Sigmoid colon (tissue), 7 donors: Measurements from ENCODE around the gene MOGAT1. TPM values are rescaled to one million over a fixed set of nuclear protein-coding genes. Genes with fewer than 3 reads are reported as not detected.

Source experiments
- DNase-seq: peaks from one replicate; pipeline ENCODE4 v3.0.0-alpha.2; 2019
- H3K27ac ChIP-seq, 4 donors: fragments of 200-600 bp; sonication (generic); one replicate each; pipeline ENCODE4 v1.5.1; 2016 to 2019; ENCODE audit warnings: mild to moderate bottlenecking in 1 of 4
- H3K27me3 ChIP-seq, 3 donors: fragments of 200-600 bp; sonication (generic); one replicate each; pipeline ENCODE4 v1.5.1; 2019; ENCODE audit warnings: mild to moderate bottlenecking in 1 of 3
- H3K36me3 ChIP-seq, 4 donors: fragments of 200-600 bp; sonication (generic); one replicate each; pipeline ENCODE4 v1.5.1; 2016 to 2019
- H3K4me1 ChIP-seq, 4 donors: fragments of 200-600 bp; sonication (generic); one replicate each; pipeline ENCODE4 v1.5.1; 2017 to 2019
- H3K4me3 ChIP-seq, 4 donors: fragments of 200-600 bp; sonication (generic); one replicate each; pipeline ENCODE4 v1.5.1; 2017 to 2019; ENCODE audit warnings: mild to moderate bottlenecking in 2 of 4, moderate library complexity in 1 of 4
- H3K9me3 ChIP-seq, 4 donors: fragments of 200-600 bp in 3 of 4; sonication (generic) in 3 of 4; one replicate each; pipeline versions ENCODE4 v1.5.1 to v1.6.1; 2013 to 2019
- EP300 ChIP-seq, 4 donors: sonication (generic); formaldehyde crosslinking; IDR thresholded peaks; one replicate each; pipeline ENCODE4 v1.6.1; 2017; ENCODE audit warnings: antibody characterized with exemption in 4 of 4
- POLR2A ChIP-seq, 2 donors: fragments of 450-650 bp; IDR thresholded peaks; one replicate each; pipeline ENCODE4 v1.6.1; 2016; ENCODE audit warnings: antibody characterized with exemption in 2 of 2, mild to moderate bottlenecking in 2 of 2, moderate library complexity in 2 of 2
- POLR2AphosphoS5 ChIP-seq, 4 donors: sonication (generic); formaldehyde crosslinking; IDR thresholded peaks; one replicate each; pipeline ENCODE4 v1.6.1; 2017; ENCODE audit warnings: antibody characterized with exemption in 4 of 4
- WGBS, 2 donors: extraction: QIAGEN DNeasy Blood & Tissue Kit; methylation state at CpG; one replicate each; pipeline ENCODE4 v1.1.7; 2013; 5-methylcytosine and 5-hydroxymethylcytosine counted together
- intact Hi-C: fragments of 100-400 bp; cut with DNase I; formaldehyde crosslinking; loops from one replicate; pipeline ENCODE4 v1.15.1; 2023
- polyA plus RNA-seq, 3 donors: library from polyadenylated mRNA; stranded (reverse); fragments of 200-250 nt; gene quantifications; one replicate each; pipeline ENCODE4 v1.2.3, GENCODE V29; 2013
- total RNA-seq, 4 donors: library from RNA; depleted of rRNA; stranded (reverse); fragments of >200 nt; gene quantifications; one replicate each; pipeline ENCODE4 v1.1.0, GENCODE V29; 2016
- TF ChIP-seq, protein P1 (sequence below), 4 experiments: fragments of 450-650 bp in 3 of 4; fragments of 200-600 bp in 1 of 4; IDR thresholded peaks; one replicate each; pipeline ENCODE4 v1.5.1; 2016 to 2019; ENCODE audit warnings: antibody characterized with exemption in 4 of 4, mild to moderate bottlenecking in 3 of 4, moderate library complexity in 2 of 4
- donor health status: healthy with polysubstance abuse.
- donor health status: Bipolar disorder and iron deficiency.
- donor health status: healthy.

MOGAT1 gene
- total and polyA plus RNA-seq, 7 donors: not detected

DNA sequence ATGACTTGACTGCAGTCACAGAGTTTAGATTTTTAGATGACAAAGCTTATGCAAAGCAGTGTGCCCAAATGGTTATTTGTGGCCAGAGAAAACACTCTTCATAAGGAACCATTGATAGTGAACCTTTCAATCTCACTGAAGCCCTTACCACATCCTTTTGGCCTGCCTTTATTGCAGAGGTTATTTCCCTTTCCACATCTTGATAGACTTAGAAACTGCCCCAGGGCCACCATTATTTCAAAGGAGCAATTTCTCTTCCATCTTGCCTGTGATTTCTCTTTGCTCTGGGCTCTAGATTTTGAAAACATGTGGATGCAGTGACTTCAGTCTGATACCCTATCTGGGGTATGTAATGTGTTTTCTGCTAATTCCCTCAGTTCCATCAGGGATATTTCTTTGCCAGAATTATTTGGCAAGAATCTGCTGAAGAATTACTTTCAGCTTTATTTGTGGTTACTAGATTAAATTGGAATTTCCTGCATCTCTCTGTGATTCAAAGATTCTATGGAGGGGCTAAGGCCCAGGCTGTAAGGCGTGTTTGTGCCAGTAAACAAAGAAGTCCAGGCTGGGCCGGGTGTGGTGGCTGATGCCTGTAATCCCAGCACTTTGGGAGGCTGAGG is 51.0 kb downstream of the MOGAT1 start:
- WGBS, 2 donors: 81% methylated on average over 2 of the region's 2 CpGs
- TF ChIP-seq POLR2A (IDR thresholded peaks at IDR 0.05) (no peak), EP300 (IDR thresholded peaks at IDR 0.05) (no peak), POLR2AphosphoS5 (IDR thresholded peaks at IDR 0.05) (no peak)
- TF ChIP-seq, protein P1, sequence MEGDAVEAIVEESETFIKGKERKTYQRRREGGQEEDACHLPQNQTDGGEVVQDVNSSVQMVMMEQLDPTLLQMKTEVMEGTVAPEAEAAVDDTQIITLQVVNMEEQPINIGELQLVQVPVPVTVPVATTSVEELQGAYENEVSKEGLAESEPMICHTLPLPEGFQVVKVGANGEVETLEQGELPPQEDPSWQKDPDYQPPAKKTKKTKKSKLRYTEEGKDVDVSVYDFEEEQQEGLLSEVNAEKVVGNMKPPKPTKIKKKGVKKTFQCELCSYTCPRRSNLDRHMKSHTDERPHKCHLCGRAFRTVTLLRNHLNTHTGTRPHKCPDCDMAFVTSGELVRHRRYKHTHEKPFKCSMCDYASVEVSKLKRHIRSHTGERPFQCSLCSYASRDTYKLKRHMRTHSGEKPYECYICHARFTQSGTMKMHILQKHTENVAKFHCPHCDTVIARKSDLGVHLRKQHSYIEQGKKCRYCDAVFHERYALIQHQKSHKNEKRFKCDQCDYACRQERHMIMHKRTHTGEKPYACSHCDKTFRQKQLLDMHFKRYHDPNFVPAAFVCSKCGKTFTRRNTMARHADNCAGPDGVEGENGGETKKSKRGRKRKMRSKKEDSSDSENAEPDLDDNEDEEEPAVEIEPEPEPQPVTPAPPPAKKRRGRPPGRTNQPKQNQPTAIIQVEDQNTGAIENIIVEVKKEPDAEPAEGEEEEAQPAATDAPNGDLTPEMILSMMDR (IDR thresholded peaks at IDR 0.05): no peak
- H3K27me3 ChIP-seq: no peaks in the 10 kb centered on the region
- no peak overlapping the region for H3K4me3 ChIP-seq
- H3K36me3 ChIP-seq: no peaks in the 10 kb centered on the region
- intact Hi-C loops: no loop called here
- H3K4me1 ChIP-seq: no peaks in the 10 kb centered on the region
- no peaks in the 10 kb centered on the region for H3K9me3 ChIP-seq
- H3K27ac ChIP-seq: no peak overlapping the region
- no peak for DNase-seq

DNA sequence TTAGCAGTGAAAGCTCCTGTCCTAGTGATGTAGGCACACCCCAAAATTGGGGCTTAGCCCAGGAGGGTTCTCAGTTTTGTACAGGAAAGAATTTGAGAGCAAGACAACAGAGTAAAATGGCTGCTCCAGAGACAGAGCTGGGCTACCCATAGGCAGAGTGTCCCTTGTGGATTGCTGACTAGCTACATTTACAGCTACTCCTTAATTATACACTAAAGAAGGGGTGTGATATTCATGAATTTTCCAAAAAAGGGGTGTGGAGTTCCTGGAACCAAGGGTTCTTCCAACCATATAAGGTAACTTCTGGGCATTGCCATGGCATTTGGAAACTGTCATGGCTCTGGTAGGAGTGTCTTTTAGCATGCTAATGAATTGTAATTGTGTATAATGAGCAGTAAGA is 52.8 kb downstream of the MOGAT1 start:
- intact Hi-C loops: no loop called here
- no peaks in the 10 kb centered on the region for H3K9me3 ChIP-seq
- TF ChIP-seq POLR2AphosphoS5 (IDR thresholded peaks at IDR 0.05) (no peak), POLR2A (IDR thresholded peaks at IDR 0.05) (no peak), EP300 (IDR thresholded peaks at IDR 0.05) (no peak)
- TF ChIP-seq, protein P1 (IDR thresholded peaks at IDR 0.05): no peak

DNA sequence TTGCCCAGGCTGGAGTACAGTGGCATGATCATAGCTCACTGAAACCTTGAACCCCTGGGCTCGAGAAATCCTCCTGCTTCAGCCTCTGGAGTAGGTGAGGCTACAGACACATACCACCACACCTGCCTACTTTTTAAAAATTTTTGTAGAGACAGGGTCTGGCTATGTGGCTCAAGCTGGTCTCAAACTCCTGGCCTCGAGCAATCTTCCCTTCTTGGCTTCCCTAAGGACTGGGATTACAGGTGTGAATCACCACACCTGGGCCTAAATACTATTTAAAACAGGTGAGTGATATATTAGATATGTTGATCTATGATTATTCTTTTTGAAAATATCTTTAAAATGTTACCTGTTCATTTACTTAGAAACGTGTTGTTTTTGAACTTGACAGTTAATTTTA is 57.2 kb downstream of the MOGAT1 start:
- TF ChIP-seq POLR2A (IDR thresholded peaks at IDR 0.05) (no peak), EP300 (IDR thresholded peaks at IDR 0.05) (no peak), POLR2AphosphoS5 (IDR thresholded peaks at IDR 0.05) (no peak)
- TF ChIP-seq, protein P1 (IDR thresholded peaks at IDR 0.05): no peak
- Histone ChIP-seq H3K9me3 (no peaks in the 10 kb centered on the region), H3K27ac (no peak overlapping the region), H3K4me1 (peaks cover 0 to 27% (median 13%) of the 10 kb centered on the region in 4 donors), H3K27me3 (no peaks in the 10 kb centered on the region), H3K4me3 (no peak overlapping the region), H3K36me3 (no peaks in the 10 kb centered on the region)
- intact Hi-C loops: no loop called here
- DNase-seq: no peak
- 80 to 90% methylated on average over 3 of the region's 3 CpGs for WGBS, 2 donors

More for the DNA sequence above, 52.8 kb downstream of the MOGAT1 start:
- no peaks in the 10 kb centered on the region for H3K36me3 ChIP-seq
- no peaks in the 10 kb centered on the region for H3K27me3 ChIP-seq
- DNase-seq: no peak
- no peak overlapping the region for H3K27ac ChIP-seq
- H3K4me3 ChIP-seq: no peak overlapping the region
- no peaks in the 10 kb centered on the region for H3K4me1 ChIP-seq

DNA sequence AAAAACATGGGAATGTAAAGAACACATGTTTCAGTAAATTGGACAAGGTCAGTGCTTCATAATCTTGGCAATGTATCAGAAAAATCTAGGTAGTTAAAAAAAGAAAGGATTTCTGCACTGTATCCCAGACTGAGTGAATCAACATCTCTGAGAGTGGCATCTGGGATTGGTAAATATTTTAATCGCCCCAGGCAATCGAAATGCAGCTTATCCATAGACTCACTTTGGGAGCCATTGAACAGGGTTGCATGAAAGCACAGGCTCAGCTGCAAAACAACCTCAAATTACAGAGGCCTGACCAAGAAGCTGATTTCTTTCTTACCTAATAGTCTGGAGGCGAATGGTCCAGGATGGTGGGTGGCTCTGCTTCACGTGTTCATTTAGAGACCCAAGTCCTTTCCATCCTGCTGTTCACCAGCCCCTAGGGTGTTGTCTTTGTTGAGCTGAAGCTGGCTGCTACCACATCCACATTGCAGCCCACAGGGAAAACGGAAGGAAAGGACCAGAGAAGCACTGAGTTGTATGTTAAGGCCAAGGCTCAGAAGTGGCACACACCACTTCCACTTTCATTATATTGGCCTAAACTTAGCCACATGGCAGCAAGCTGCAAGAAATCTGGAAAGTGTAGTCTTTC is 59.0 kb downstream of the MOGAT1 start:
- Histone ChIP-seq H3K4me3 (no peak overlapping the region), H3K9me3 (no peaks in the 10 kb centered on the region), H3K27ac (peak overlapping the region in 1 of 4 donors; percentile 51), H3K27me3 (no peaks in the 10 kb centered on the region), H3K36me3 (no peaks in the 10 kb centered on the region), H3K4me1 (peaks cover 0 to 31% (median 17%) of the 10 kb centered on the region in 4 donors)
- TF ChIP-seq, protein P1 (IDR thresholded peaks at IDR 0.05): no peak
- no peak for TF ChIP-seq POLR2AphosphoS5 (IDR thresholded peaks at IDR 0.05)
- WGBS, 2 donors: 70 to 82% methylated on average over 5 of the region's 5 CpGs
- intact Hi-C loops: no loop called here
- DNase-seq: no peak
